A549 (cell line): ENCODE results near the gene DPY30. TPM values are rescaled to one million over a fixed set of nuclear protein-coding genes. Genes with fewer than 3 reads are reported as not detected.
"Not testable (repeated sequence)": the region's sequence is repeated elsewhere in the genome, so short reads cannot be mapped to it uniquely, and the experiment has no call there.

ENCODE experiments used
- ATAC-seq, 2 experiments: fragments of 200-7000 bp in 1 of 2; fragments of >200 bp in 1 of 2; cut with Nextera tagmentation in 1 of 2; cut with Tn5 transposase in 1 of 2; 3 replicates each; pipeline versions ENCODE4 v1.8.0 to v1.9.1; 2018 to 2020; ENCODE audit warnings: mild to moderate bottlenecking in 1 of 2, moderate library complexity in 1 of 2
- CTCF ChIA-PET: fragments of 300-600 bp; sonication (Branson Sonifier 250); formaldehyde crosslinking; extraction: SDS; loops from one replicate; lab custom pipeline; 2021; ENCODE audit warnings: antibody characterized with exemption, inconsistent platforms; lab: Yijun Ruan, JAX
- POLR2A ChIA-PET: fragments of 350-600 bp; formaldehyde crosslinking; extraction: SDS; loops from one replicate; lab custom pipeline; 2021; ENCODE audit warnings: antibody characterized with exemption, inconsistent platforms; lab: Yijun Ruan, JAX
- DNase-seq, 2 experiments: peaks; one replicate each; pipeline versions ENCODE4 v3.0.0 to v3.0.0-alpha.2; 2011 to 2016; ENCODE audit warnings: low read depth in 1 of 2, low spot score in 1 of 2
- FAIRE-seq: peaks from 2 replicates; lab custom pipeline; 2011; peaks lifted over from hg19 to GRCh38; lab: Jason Lieb, UNC
- H3K27ac ChIP-seq, 2 experiments: fragments of >200 bp; sonication (Bioruptor Twin); formaldehyde crosslinking; 3 replicates each; pipeline ENCODE4 v1.5.1; 2016 to 2017
- H3K4me1 ChIP-seq: fragments of >200 bp; sonication (Bioruptor Twin); formaldehyde crosslinking; 3 replicates; pipeline ENCODE4 v1.6.1; 2016
- H3K4me2 ChIP-seq: fragments of >200 bp; sonication (Bioruptor Twin); formaldehyde crosslinking; 3 replicates; pipeline ENCODE4 v1.6.1; 2016
- H3K4me3 ChIP-seq: fragments of >200 bp; sonication (Bioruptor Twin); formaldehyde crosslinking; 3 replicates; pipeline ENCODE4 v1.5.1; 2016
- H3K9me3 ChIP-seq: fragments of >200 bp; sonication (Bioruptor Twin); formaldehyde crosslinking; 3 replicates; pipeline ENCODE4 v1.6.1; 2016
- CHD2 ChIP-seq: fragments of 150-350 bp; IDR thresholded peaks from 2 replicates; pipeline ENCODE4 v1.6.1; 2014; ENCODE audit warnings: low read length; ENCODE audit not compliant: partially characterized antibody
- CHD4 ChIP-seq: fragments of 200-600 bp; sonication (generic); IDR thresholded peaks from 2 replicates; pipeline ENCODE4 v1.6.1; 2016; ENCODE audit warnings: antibody characterized with exemption, mild to moderate bottlenecking, borderline replicate concordance
- E2F6 ChIP-seq: IDR thresholded peaks from 2 replicates; pipeline ENCODE4 v1.6.1; 2012; ENCODE audit warnings: low read depth, borderline replicate concordance
- ELK1 ChIP-seq: fragments of 150-350 bp; IDR thresholded peaks from 2 replicates; pipeline ENCODE4 v1.6.1; 2014; ENCODE audit warnings: low read depth, mild to moderate bottlenecking, low read length
- FOSL2 ChIP-seq, 2 experiments: fragments of 450-650 bp in 1 of 2; fragments of >200 bp in 1 of 2; sonication (Bioruptor Twin) in 1 of 2; formaldehyde crosslinking; IDR thresholded peaks; 2 replicates each; pipeline versions ENCODE4 v1.5.0 to v1.6.1; 2016 to 2020; ENCODE audit warnings: mild to moderate bottlenecking in 1 of 2, moderate library complexity in 1 of 2
- HOXB13 ChIP-seq: fragments of 250-450 bp; sonication (Bioruptor Pico); IDR thresholded peaks from 2 replicates; pipeline ENCODE4 v1.5.0; 2020; ENCODE audit warnings: low read depth, mild to moderate bottlenecking, moderate library complexity
- HOXB5 ChIP-seq: fragments of 250-450 bp; sonication (Bioruptor Pico); IDR thresholded peaks from 2 replicates; pipeline ENCODE4 v1.5.0; 2020; ENCODE audit warnings: mild to moderate bottlenecking, moderate library complexity
- JUN ChIP-seq, 2 experiments: fragments of >200 bp; sonication (Bioruptor Twin); formaldehyde crosslinking; IDR thresholded peaks; 2 replicates in 1 of 2; 3 replicates in 1 of 2; pipeline ENCODE4 v1.6.1; 2016 to 2017
- MAFK ChIP-seq: fragments of 450-650 bp; IDR thresholded peaks from 2 replicates; pipeline ENCODE4 v1.6.1; 2014; ENCODE audit not compliant: partially characterized antibody
- MAZ ChIP-seq: fragments of 150-350 bp; IDR thresholded peaks from 2 replicates; pipeline ENCODE4 v1.6.1; 2014; ENCODE audit warnings: antibody characterized with exemption, low read depth, low read length, borderline replicate concordance
- MYC ChIP-seq: IDR thresholded peaks from 2 replicates; pipeline ENCODE4 v1.6.1; 2012; ENCODE audit warnings: mild to moderate bottlenecking, inconsistent platforms, low read length, improper control_type of control experiment, borderline replicate concordance
- NFE2L2 ChIP-seq: fragments of 150-350 bp; conservative IDR thresholded peaks from 2 replicates; pipeline ENCODE4 v1.6.1; 2014; ENCODE audit warnings: low read length
- PHF8 ChIP-seq: fragments of 200-600 bp; sonication (generic); IDR thresholded peaks from 2 replicates; pipeline ENCODE4 v1.6.1; 2016; ENCODE audit warnings: low read depth, mild to moderate bottlenecking, antibody characterized with exemption, moderate library complexity, borderline replicate concordance
- POLR2A ChIP-seq: IDR thresholded peaks from 2 replicates; pipeline ENCODE4 v1.6.1; 2012; ENCODE audit warnings: mild to moderate bottlenecking, low read length
- RCOR1 ChIP-seq: fragments of 150-350 bp; IDR thresholded peaks from 2 replicates; pipeline ENCODE4 v1.6.1; 2014; ENCODE audit warnings: antibody characterized with exemption, low read length, low read depth
- REST ChIP-seq: fragments of 200-600 bp; sonication (generic); IDR thresholded peaks from 2 replicates; pipeline ENCODE4 v1.6.1; 2016; ENCODE audit warnings: antibody characterized with exemption, mild to moderate bottlenecking, moderate library complexity
- SMC3 ChIP-seq: fragments of >200 bp; sonication (Bioruptor Twin); formaldehyde crosslinking; IDR thresholded peaks from 3 replicates; pipeline ENCODE4 v1.6.1; 2018; ENCODE audit warnings: inconsistent platforms
- USF2 ChIP-seq: fragments of 450-650 bp; IDR thresholded peaks from 2 replicates; pipeline ENCODE4 v1.6.1; 2014; ENCODE audit warnings: antibody characterized with exemption
- WGBS: methylation state at CpG from one replicate; pipeline ENCODE4 v1.1.6; 2017; ENCODE audit errors: missing lambda C conversion rate; 5-methylcytosine and 5-hydroxymethylcytosine counted together
- polyA plus RNA-seq, 4 experiments: library from polyadenylated mRNA; depleted of rRNA in 3 of 4; stranded (reverse); fragments of >200 nt; fragmentation: RNase III in 1 of 4; extraction: RNeasy Plus Mini Kit Qiagen cat#74134 plus additional on column Dnase treatment in 1 of 4; gene quantifications; 2 replicates in 3 of 4; 3 replicates in 1 of 4; pipeline ENCODE4 v1.2.3, GENCODE V29; 2011 to 2017

The DPY30 gene
- polyA plus RNA-seq, 2 of the 4 experiments (the other 2 are of a cell fraction), result 153 to 239 TPM

GRCh38 chr2:32010280-32010669 is 29.3 kb downstream of the DPY30 start:
- Histone ChIP-seq H3K4me3 (peak overlapping the region; percentile 96), H3K4me1 (peaks cover 40% of the 10 kb centered on the region), H3K27ac (peak overlapping the region; percentile 97 to 99)
- DNase-seq, result peak in 1 of 2 experiments; percentile 78
- ATAC-seq, result peak; percentile 80 to 84
- H3K9me3 ChIP-seq, CTCF ChIA-PET, H3K4me2 ChIP-seq, FAIRE-seq: not testable (repeated sequence)
- 0% methylated on average over 12 of the region's 43 CpGs for WGBS
- POLR2A ChIA-PET, result interaction anchor here (0.6 to 1.9 kb wide), 8 partner anchors 10 to 155 kb away, joined by 3 to 11 read pairs (median 4); partner anchors contain the start of genes DPY30, SLC30A6 and SPAST
- TF ChIP-seq POLR2A, result peak; percentile 53

GRCh38 chr2:32009516-32010256 is 29.9 kb downstream of the DPY30 start:
- WGBS, result 1% methylated on average over 33 of the region's 91 CpGs
- Histone ChIP-seq H3K4me2 (peak overlapping the region; percentile 85), H3K27ac (peak overlapping the region; percentile 97 to 99), H3K4me3 (peak overlapping the region; percentile 96), H3K4me1 (peaks cover 40% of the 10 kb centered on the region)
- ChIA-PET CTCF (interaction anchor here (0.8 to 2.3 kb wide), 2 partner anchors 11 to 17 kb away, joined by 3 to 10 read pairs; no protein-coding TSS in a partner anchor), POLR2A (interaction anchor here (0.6 to 1.9 kb wide), 7 partner anchors 12 to 156 kb away, joined by 3 to 12 read pairs (median 4); partner anchors contain the start of genes DPY30 and SLC30A6)
- ATAC-seq, result peak; percentile 7 to 48
- TF ChIP-seq SMC3 (no peak), REST (no peak), E2F6 (no peak), CHD2 (no peak)
- TF ChIP-seq, all 56 proteins: peak for 0
- no peaks in the 10 kb centered on the region for H3K9me3 ChIP-seq
- DNase-seq, result peak in 1 of 2 experiments; percentile 35
- FAIRE-seq, result no peak

GRCh38 chr2:32008805-32009515 is 30.6 kb downstream of the DPY30 start:
- ATAC-seq, result peak; percentile 3 to 4
- 0 out of 3 replicates have a peak, but pooled peaks have one; percentile 4 for TF ChIP-seq SMC3
- no peak for TF ChIP-seq USF2
- no peak for TF ChIP-seq RCOR1
- TF ChIP-seq CHD4, result no peak
- no peak for TF ChIP-seq POLR2A
- TF ChIP-seq, all 56 proteins: peak for 1
- FAIRE-seq (no peak), DNase-seq (no peak)
- peak overlapping the region; percentile 85 for H3K4me2 ChIP-seq
- peak overlapping the region; percentile 96 for H3K4me3 ChIP-seq
- peak overlapping the region; percentile 97 to 99 for H3K27ac ChIP-seq
- 2% methylated on average over 10 of the region's 10 CpGs for WGBS
- H3K4me1 ChIP-seq, result peaks cover 42% of the 10 kb centered on the region
- POLR2A ChIA-PET, result interaction anchor here (0.6 to 1.6 kb wide), 5 partner anchors 12 to 157 kb away, joined by 3 to 12 read pairs (median 8); partner anchors contain the start of genes DPY30, SLC30A6 and SPAST
- CTCF ChIA-PET, result interaction anchor here (0.8 to 2.3 kb wide), 6 partner anchors 10 to 278 kb away, joined by 3 to 10 read pairs (median 3); no protein-coding TSS in a partner anchor
- no peaks in the 10 kb centered on the region for H3K9me3 ChIP-seq

- H3K4me1 ChIP-seq, result peaks cover 43% of the 10 kb centered on the region
- POLR2A ChIA-PET, result no interaction called here
- ATAC-seq, result no peak
These were observed 32.5 kb downstream of the DPY30 start for GRCh38 chr2:32007121-32007391.

More at GRCh38 chr2:32007121-32007391, 32.5 kb downstream of the DPY30 start:
- Histone ChIP-seq H3K4me3 (no peak overlapping the region), H3K4me2 (peak overlapping the region; percentile 85), H3K27ac (no peak overlapping the region), H3K9me3 (no peaks in the 10 kb centered on the region)
- TF ChIP-seq MAFK (no peak), FOSL2 (IDR thresholded peaks at IDR 0.05) (no peak), FOSL2 (CRISPR knock-in tag; IDR thresholded peaks at IDR 0.05) (no peak), NFE2L2 (no peak), HOXB13 (CRISPR knock-in tag) (no peak), PHF8 (no peak), MYC (no peak), ELK1 (no peak), JUN (IDR thresholded peaks at IDR 0.05) (no peak), HOXB5 (CRISPR knock-in tag) (no peak), RCOR1 (no peak), MAZ (no peak)
- DNase-seq, result no peak
- CTCF ChIA-PET, result interaction anchor here (0.6 to 2.3 kb wide), 3 partner anchors 8 to 20 kb away, joined by 3 to 10 read pairs (median 4); no protein-coding TSS in a partner anchor
- FAIRE-seq, result no peak
